GM21360 (cell line): Measurements from ENCODE around the gene POLR3C.

Experiments
- ATAC-seq: cut with Tn5 transposase; IDR thresholded peaks from one replicate; pipeline ENCODE4 v1.9.1; 2021; ENCODE audit warnings: mild to moderate bottlenecking, moderate library complexity; ENCODE audit not compliant: unreplicated experiment

The POLR3C gene

GRCh38 chr1:145863282-145864018, 39.5 kb downstream of the POLR3C start:
- no peak for ATAC-seq

- ATAC-seq, result no peak
These were observed 44.2 kb downstream of the POLR3C start for GRCh38 chr1:145868232-145868631.

- ATAC-seq, result no peak
These were observed 48.3 kb downstream of the POLR3C start for GRCh38 chr1:145871994-145872924.

- no peak for ATAC-seq
These were observed 50.6 kb downstream of the POLR3C start for GRCh38 chr1:145874646-145875045.

GRCh38 chr1:145877923-145878486, 54.0 kb downstream of the POLR3C start:
- no peak for ATAC-seq

- ATAC-seq, result no peak
These were observed 54.7 kb downstream of the POLR3C start for GRCh38 chr1:145878724-145879123.

- ATAC-seq, result no peak
These were observed 55.8 kb downstream of the POLR3C start for GRCh38 chr1:145879775-145880174.

- ATAC-seq, result no peak
These were observed 60.7 kb downstream of the POLR3C start for GRCh38 chr1:145884675-145885074.

- peak; percentile 93 for ATAC-seq
These were observed 61.8 kb downstream of the POLR3C start, which contains the start of gene ANKRD35 for GRCh38 chr1:145885738-145886287. ANKRD35 (minus strand) TSS chr1:145885866; CDS start chr1:145885758, 108 bp downstream.

- ATAC-seq, result no peak
These were observed 62.4 kb downstream of the POLR3C start for GRCh38 chr1:145886390-145886789.

GRCh38 chr1:145886816-145887215, 62.8 kb downstream of the POLR3C start:
- ATAC-seq, result no peak

- no peak for ATAC-seq
These were observed 63.6 kb downstream of the POLR3C start for GRCh38 chr1:145887631-145888030.

- ATAC-seq, result no peak
These were observed 65.7 kb downstream of the POLR3C start for GRCh38 chr1:145889722-145890121.

- ATAC-seq, result no peak
These were observed 67.1 kb downstream of the POLR3C start for GRCh38 chr1:145891143-145891542.

GRCh38 chr1:145891587-145892485, 67.8 kb downstream of the POLR3C start:
- ATAC-seq, result no peak

- no peak for ATAC-seq
These were observed 68.6 kb downstream of the POLR3C start for GRCh38 chr1:145892486-145893087.

- ATAC-seq, result no peak
These were observed 69.5 kb downstream of the POLR3C start for GRCh38 chr1:145893306-145894055.
